Mesenchymal stem cell (in vitro differentiated cells and primary cell): ENCODE results near the gene EYA4.

Experiments used
- DNase-seq: peaks from one replicate; pipeline ENCODE4 v3.0.0-alpha.2; 2013
- H2AFZ ChIP-seq: one replicate; pipeline ENCODE4 v1.6.1; 2013; ENCODE audit warnings: low read depth, mild to moderate bottlenecking, control low read depth, inconsistent platforms, low read length, moderate library complexity
- H2AK5ac ChIP-seq: 2 replicates; pipeline ENCODE4 v1.6.1; 2013; ENCODE audit warnings: low read length, moderate library complexity, mild to moderate bottlenecking, inconsistent platforms; ENCODE audit not compliant: severe bottlenecking
- H2BK120ac ChIP-seq: one replicate; pipeline ENCODE4 v1.6.1; 2013; ENCODE audit warnings: low read depth, mild to moderate bottlenecking, inconsistent platforms, low read length, moderate library complexity
- H2BK12ac ChIP-seq, 2 experiments: one replicate each; pipeline ENCODE4 v1.6.1; 2013; ENCODE audit warnings: inconsistent platforms in 2 of 2, low read length in 2 of 2, mild to moderate bottlenecking in 2 of 2, moderate library complexity in 2 of 2, control low read depth in 1 of 2
- H2BK15ac ChIP-seq: one replicate; pipeline ENCODE4 v1.6.1; 2013; ENCODE audit warnings: mild to moderate bottlenecking, low read depth, inconsistent platforms; ENCODE audit not compliant: poor library complexity, severe bottlenecking
- H2BK5ac ChIP-seq: 2 replicates; pipeline ENCODE4 v1.6.1; 2013; ENCODE audit warnings: low read depth, mild to moderate bottlenecking, low read length, control low read depth, inconsistent platforms; ENCODE audit not compliant: poor library complexity, severe bottlenecking
- H3K14ac ChIP-seq, 2 experiments: one replicate each; pipeline ENCODE4 v1.6.1; 2013; ENCODE audit warnings: inconsistent platforms in 2 of 2, low read length in 2 of 2, control low read depth in 1 of 2, mild to moderate bottlenecking in 1 of 2, moderate library complexity in 1 of 2
- H3K18ac ChIP-seq, 2 experiments: one replicate each; pipeline ENCODE4 v1.6.1; 2013; ENCODE audit warnings: inconsistent platforms in 2 of 2, low read length in 2 of 2, control low read depth in 1 of 2, low read depth in 1 of 2, mild to moderate bottlenecking in 1 of 2
- H3K23ac ChIP-seq, 2 experiments: one replicate each; pipeline ENCODE4 v1.6.1; 2013; ENCODE audit warnings: inconsistent platforms in 2 of 2, low read length in 2 of 2, mild to moderate bottlenecking in 2 of 2, moderate library complexity in 2 of 2, control low read depth in 1 of 2
- H3K27ac ChIP-seq: 2 replicates; pipeline ENCODE4 v1.5.1; 2013; ENCODE audit warnings: mild to moderate bottlenecking, moderate library complexity, low read length, control low read depth, inconsistent platforms; ENCODE audit not compliant: poor library complexity, severe bottlenecking
- H3K27me3 ChIP-seq, 2 experiments: 2 replicates each; pipeline versions ENCODE4 v1.6.1 to v1.7.0; 2013; ENCODE audit warnings: low read length in 2 of 2, mild to moderate bottlenecking in 2 of 2, moderate library complexity in 2 of 2, control low read depth in 1 of 2, inconsistent platforms in 1 of 2; ENCODE audit not compliant: control insufficient read depth in 1 of 2, insufficient read depth in 1 of 2
- H3K36me3 ChIP-seq, 2 experiments: 2 replicates each; pipeline versions ENCODE4 v1.6.1 to v1.7.0; 2013; ENCODE audit warnings: low read length in 2 of 2, control low read depth in 1 of 2, inconsistent platforms in 1 of 2, low read depth in 1 of 2, mild to moderate bottlenecking in 1 of 2; ENCODE audit not compliant: insufficient read depth in 2 of 2, control insufficient read depth in 1 of 2
- H3K4ac ChIP-seq, 2 experiments: one replicate each; pipeline ENCODE4 v1.6.1; 2013; ENCODE audit warnings: inconsistent platforms in 2 of 2, low read length in 2 of 2, mild to moderate bottlenecking in 2 of 2, moderate library complexity in 2 of 2, control low read depth in 1 of 2, low read depth in 1 of 2
- H3K4me1 ChIP-seq: 2 replicates; pipeline ENCODE4 v1.6.1; 2013; ENCODE audit warnings: low read depth, low read length, control low read depth; ENCODE audit not compliant: control insufficient read depth, insufficient read depth
- H3K4me2 ChIP-seq: 2 replicates; pipeline ENCODE4 v1.6.1; 2013; ENCODE audit warnings: low read length, mild to moderate bottlenecking, inconsistent platforms; ENCODE audit not compliant: poor library complexity, severe bottlenecking
- H3K4me3 ChIP-seq, 2 experiments: 2 replicates each; pipeline versions ENCODE4 v1.5.1 to v1.7.0; 2013; ENCODE audit warnings: low read length in 2 of 2, mild to moderate bottlenecking in 2 of 2, control low read depth in 1 of 2, low read depth in 1 of 2; ENCODE audit not compliant: insufficient read depth in 1 of 2
- H3K79me1 ChIP-seq: replicated peaks from 2 replicates; pipeline ENCODE4 v1.6.1; 2013; ENCODE audit warnings: mild to moderate bottlenecking, control low read depth, low read length, inconsistent platforms; ENCODE audit not compliant: poor library complexity, severe bottlenecking
- H3K9ac ChIP-seq: 2 replicates; pipeline ENCODE4 v1.7.0; 2013; ENCODE audit warnings: mild to moderate bottlenecking, low read length, moderate library complexity
- H3K9me3 ChIP-seq: 2 replicates; pipeline ENCODE4 v1.7.0; 2013; ENCODE audit warnings: mild to moderate bottlenecking, low read length; ENCODE audit not compliant: control insufficient read depth
- H4K8ac ChIP-seq: one replicate; pipeline ENCODE4 v1.6.1; 2013; ENCODE audit warnings: inconsistent platforms, mild to moderate bottlenecking, low read length, moderate library complexity
- H4K91ac ChIP-seq: one replicate; pipeline ENCODE4 v1.6.1; 2013; ENCODE audit warnings: mild to moderate bottlenecking, low read length, inconsistent platforms
- WGBS: methylation state at CpG from one replicate; pipeline ENCODE4 v1.1.7; 2013; ENCODE audit warnings: mixed read lengths; 5-methylcytosine and 5-hydroxymethylcytosine counted together

The EYA4 gene

GRCh38 chr6:133426038-133426437 is 184.9 kb downstream of the EYA4 start:
- H3K36me3 ChIP-seq = no peaks in the 10 kb centered on the region
- no peak overlapping the region for H4K8ac ChIP-seq
- H2AK5ac ChIP-seq = no peak overlapping the region
- H3K4me2 ChIP-seq = no peak overlapping the region
- no peak overlapping the region for H3K4ac ChIP-seq
- no peak overlapping the region for H3K23ac ChIP-seq
- H3K79me1 ChIP-seq = no peaks in the 10 kb centered on the region
- no peak overlapping the region for H3K14ac ChIP-seq
- no peak overlapping the region for H2AFZ ChIP-seq
- no peak overlapping the region for H2BK15ac ChIP-seq
- H3K4me3 ChIP-seq = no peak overlapping the region
- no peak overlapping the region for H3K27ac ChIP-seq
- no peak overlapping the region for H2BK5ac ChIP-seq
- no peaks in the 10 kb centered on the region for H3K9me3 ChIP-seq
- no peak overlapping the region for H2BK120ac ChIP-seq
- no peak for DNase-seq
- no peaks in the 10 kb centered on the region for H3K4me1 ChIP-seq
- peaks cover 4 to 15% of the 10 kb centered on the region in 2 experiments for H3K27me3 ChIP-seq
- WGBS = 88% methylated on average over 2 of the region's 3 CpGs
- H2BK12ac ChIP-seq = no peak overlapping the region
- H3K9ac ChIP-seq = no peak overlapping the region
- no peak overlapping the region for H4K91ac ChIP-seq
- no peak overlapping the region for H3K18ac ChIP-seq

- no peak overlapping the region for H3K18ac ChIP-seq
- no peaks in the 10 kb centered on the region for H3K36me3 ChIP-seq
- H3K4me3 ChIP-seq = no peak overlapping the region
- no peak overlapping the region for H2AFZ ChIP-seq
- no peak overlapping the region for H3K14ac ChIP-seq
- H4K8ac ChIP-seq = no peak overlapping the region
- no peak overlapping the region for H3K9ac ChIP-seq
- no peak for DNase-seq
- H2BK12ac ChIP-seq = no peak overlapping the region
- no peak overlapping the region for H2AK5ac ChIP-seq
- no peak overlapping the region for H3K4ac ChIP-seq
- no peak overlapping the region for H3K23ac ChIP-seq
- no peaks in the 10 kb centered on the region for H3K79me1 ChIP-seq
- H3K4me1 ChIP-seq = no peaks in the 10 kb centered on the region
- H3K9me3 ChIP-seq = no peaks in the 10 kb centered on the region
- WGBS = 93% methylated on average over 3 of the region's 3 CpGs
- no peak overlapping the region for H4K91ac ChIP-seq
- H2BK15ac ChIP-seq = no peak overlapping the region
- H2BK120ac ChIP-seq = no peak overlapping the region
- H3K27me3 ChIP-seq = peaks cover 4 to 15% of the 10 kb centered on the region in 2 experiments
- H3K4me2 ChIP-seq = no peak overlapping the region
- no peak overlapping the region for H2BK5ac ChIP-seq
- H3K27ac ChIP-seq = no peak overlapping the region
These were observed 187.1 kb downstream of the EYA4 start for GRCh38 chr6:133428295-133428694.

GRCh38 chr6:133430530-133430929 is 189.4 kb downstream of the EYA4 start:
- no peak overlapping the region for H2BK15ac ChIP-seq
- no peak overlapping the region for H3K14ac ChIP-seq
- no peaks in the 10 kb centered on the region for H3K4me1 ChIP-seq
- H3K18ac ChIP-seq = no peak overlapping the region
- no peaks in the 10 kb centered on the region for H3K79me1 ChIP-seq
- no peak overlapping the region for H4K91ac ChIP-seq
- no peak overlapping the region for H3K4me2 ChIP-seq
- H3K9me3 ChIP-seq = no peaks in the 10 kb centered on the region
- H3K9ac ChIP-seq = no peak overlapping the region
- peaks cover 4 to 8% of the 10 kb centered on the region in 2 experiments for H3K27me3 ChIP-seq
- no peak overlapping the region for H3K23ac ChIP-seq
- H2BK120ac ChIP-seq = no peak overlapping the region
- H2BK12ac ChIP-seq = no peak overlapping the region
- H4K8ac ChIP-seq = no peak overlapping the region
- no peak overlapping the region for H2BK5ac ChIP-seq
- H2AK5ac ChIP-seq = no peak overlapping the region
- H3K36me3 ChIP-seq = no peaks in the 10 kb centered on the region
- H3K4me3 ChIP-seq = no peak overlapping the region
- H3K4ac ChIP-seq = no peak overlapping the region
- H2AFZ ChIP-seq = no peak overlapping the region
- H3K27ac ChIP-seq = no peak overlapping the region
- no peak for DNase-seq

GRCh38 chr6:133431031-133431430 is 189.9 kb downstream of the EYA4 start:
- Histone ChIP-seq H3K4me2 (no peak overlapping the region), H4K91ac (no peak overlapping the region), H3K4me3 (no peak overlapping the region), H3K27me3 (peaks cover 0 to 8% of the 10 kb centered on the region in 2 experiments), H3K9me3 (no peaks in the 10 kb centered on the region), H3K36me3 (no peaks in the 10 kb centered on the region), H3K23ac (no peak overlapping the region), H3K9ac (no peak overlapping the region), H2BK12ac (no peak overlapping the region), H3K4ac (no peak overlapping the region), H2BK120ac (no peak overlapping the region), H3K18ac (no peak overlapping the region), H3K79me1 (no peaks in the 10 kb centered on the region), H3K4me1 (no peaks in the 10 kb centered on the region), H2AK5ac (no peak overlapping the region), H3K14ac (no peak overlapping the region), H2BK5ac (no peak overlapping the region), H3K27ac (no peak overlapping the region), H2BK15ac (no peak overlapping the region), H4K8ac (no peak overlapping the region), H2AFZ (no peak overlapping the region)
- no peak for DNase-seq
